HG03025 (cell line): ENCODE data around the gene OR9Q1.
"Not testable (repeated sequence)": the region's sequence is repeated elsewhere in the genome, so short reads cannot be mapped to it uniquely, and the experiment has no call there.

Experiments
- ATAC-seq: cut with Tn5 transposase; IDR thresholded peaks from one replicate; pipeline ENCODE4 v1.9.1; 2021; ENCODE audit warnings: mild to moderate bottlenecking, moderate library complexity; ENCODE audit not compliant: unreplicated experiment, low FRiP score

Gene OR9Q1

GRCh38 chr11:58125469-58125868 is 101.8 kb downstream of the OR9Q1 start, which contains the start of gene OR9I1:
Gene OR9I1 (minus strand): TSS chr11:58125530. CDS start chr11:58119444, 6,086 bp downstream.
- ATAC-seq = no peak

DNA sequence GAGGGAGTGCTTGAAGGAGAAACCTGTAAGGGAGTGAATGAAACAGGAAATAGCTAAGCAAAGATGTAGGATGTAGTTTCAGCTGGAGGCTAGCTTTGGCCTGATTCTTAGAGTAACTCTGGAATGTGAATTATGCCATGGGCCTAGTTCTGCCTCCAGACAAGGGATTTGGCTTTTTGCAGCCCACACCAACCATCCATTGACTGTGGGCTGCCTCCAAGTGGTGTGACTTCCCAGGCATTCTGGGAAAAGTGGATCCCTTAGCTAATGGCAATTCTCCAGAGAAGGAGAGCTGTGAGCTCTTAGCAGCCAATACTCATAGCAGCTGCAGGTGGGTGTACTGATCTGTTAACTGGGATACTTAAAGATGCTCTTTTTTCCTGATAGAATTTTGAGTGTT is 103.7 kb downstream of the OR9Q1 start:
- ATAC-seq = no peak

- no peak for ATAC-seq
Observed at GRCh38 chr11:58133309-58134076, 109.8 kb downstream of the OR9Q1 start.

DNA sequence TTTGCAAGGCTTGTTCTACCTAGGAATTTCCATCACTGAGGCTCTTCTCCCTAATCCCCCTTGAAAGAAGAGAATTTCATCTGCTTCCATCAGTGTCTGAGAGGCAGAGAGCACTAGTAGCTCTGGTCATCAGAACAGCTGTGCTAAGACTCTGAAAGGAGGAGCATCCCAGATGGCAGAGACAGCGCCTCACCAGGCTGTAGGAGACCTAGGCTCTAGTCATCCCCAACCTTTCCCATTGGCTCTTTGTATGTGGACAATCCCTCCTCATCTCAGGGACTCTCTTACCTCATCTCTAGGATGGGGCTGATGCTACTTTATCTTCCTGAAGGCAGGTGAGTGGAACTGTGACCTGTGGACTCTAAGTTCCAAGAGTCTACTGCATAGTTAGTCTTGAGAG is 110.5 kb downstream of the OR9Q1 start:
- ATAC-seq = no peak

DNA sequence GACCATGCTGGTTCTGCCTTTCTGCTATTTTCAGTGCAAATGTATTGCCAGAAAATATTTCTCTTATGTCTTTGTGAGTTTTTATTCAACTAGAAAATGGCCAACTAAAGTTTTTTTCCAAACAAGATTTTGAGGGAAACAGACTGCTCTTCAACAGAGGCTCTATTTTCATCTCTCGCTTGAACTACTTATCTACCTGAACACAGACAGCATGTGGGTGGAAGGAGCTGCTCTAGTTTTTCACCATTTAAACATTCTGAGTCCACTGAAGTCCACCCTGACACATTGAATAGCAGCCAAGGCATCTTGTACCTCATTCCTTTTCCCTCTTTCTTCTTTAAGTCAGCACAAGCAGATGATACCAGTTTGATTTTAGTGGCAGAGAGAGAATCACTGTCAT is 111.5 kb downstream of the OR9Q1 start:
- no peak for ATAC-seq

GRCh38 chr11:58142761-58143160 is 119.1 kb downstream of the OR9Q1 start:
- no peak for ATAC-seq

- ATAC-seq = no peak
Observed at GRCh38 chr11:58152781-58153180, 129.1 kb downstream of the OR9Q1 start.

GRCh38 chr11:58164389-58164788 is 140.7 kb downstream of the OR9Q1 start:
- no peak for ATAC-seq

- no peak for ATAC-seq
Observed at GRCh38 chr11:58164990-58165389, 141.3 kb downstream of the OR9Q1 start.

DNA sequence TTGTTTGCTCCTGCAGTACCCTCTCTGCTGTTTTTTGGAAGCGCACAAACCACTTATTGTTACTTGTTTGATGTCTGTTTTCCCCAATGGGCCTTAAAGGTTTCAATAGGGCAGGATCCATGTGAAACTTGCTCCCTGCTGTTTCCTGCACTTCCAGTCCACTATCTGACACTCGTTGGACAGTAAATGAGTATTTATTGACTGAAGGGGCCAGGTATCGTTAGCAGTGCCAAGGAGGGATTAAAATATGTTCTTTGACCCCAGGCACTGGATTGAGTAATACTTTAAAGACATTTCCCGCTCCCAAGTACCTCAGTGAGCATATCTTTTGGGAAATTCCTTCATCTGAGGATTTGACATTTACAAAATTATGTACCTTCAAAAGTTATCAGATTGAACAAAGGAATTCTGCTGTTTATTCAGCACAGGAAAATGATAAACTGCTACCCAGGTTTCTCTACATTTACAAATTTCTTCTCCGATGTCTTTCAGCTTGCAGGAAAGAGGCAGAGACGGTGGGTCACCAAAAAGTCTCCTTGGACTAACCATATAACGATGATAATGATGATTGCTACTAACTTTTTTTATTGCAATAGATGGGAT is 141.9 kb downstream of the OR9Q1 start:
- ATAC-seq = no peak

- no peak for ATAC-seq
Observed at GRCh38 chr11:58177409-58178054, 153.9 kb downstream of the OR9Q1 start.

DNA sequence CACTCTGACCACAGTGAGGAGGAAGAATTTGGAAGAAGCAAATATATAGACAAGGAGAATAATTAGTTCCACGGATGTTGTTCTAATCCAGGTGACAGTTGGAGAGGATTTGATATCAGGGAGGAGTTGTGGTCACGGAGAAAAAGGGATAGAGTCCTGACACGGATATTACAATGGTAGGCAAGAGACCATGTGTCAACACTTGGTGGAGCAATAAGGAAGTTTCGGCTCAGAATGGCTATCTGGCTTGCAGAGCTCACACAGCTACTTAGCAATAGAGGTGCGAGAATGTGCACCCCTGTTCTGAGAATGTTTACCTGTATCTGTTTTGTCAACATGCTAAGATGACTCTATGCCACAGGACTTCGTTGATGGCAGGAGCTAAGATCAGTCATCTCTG is 154.8 kb downstream of the OR9Q1 start:
- ATAC-seq = no peak

- no peak for ATAC-seq
Observed at GRCh38 chr11:58179648-58180047, 156.0 kb downstream of the OR9Q1 start.

- ATAC-seq = no peak
Observed at GRCh38 chr11:58186938-58187337, 163.3 kb downstream of the OR9Q1 start.

DNA sequence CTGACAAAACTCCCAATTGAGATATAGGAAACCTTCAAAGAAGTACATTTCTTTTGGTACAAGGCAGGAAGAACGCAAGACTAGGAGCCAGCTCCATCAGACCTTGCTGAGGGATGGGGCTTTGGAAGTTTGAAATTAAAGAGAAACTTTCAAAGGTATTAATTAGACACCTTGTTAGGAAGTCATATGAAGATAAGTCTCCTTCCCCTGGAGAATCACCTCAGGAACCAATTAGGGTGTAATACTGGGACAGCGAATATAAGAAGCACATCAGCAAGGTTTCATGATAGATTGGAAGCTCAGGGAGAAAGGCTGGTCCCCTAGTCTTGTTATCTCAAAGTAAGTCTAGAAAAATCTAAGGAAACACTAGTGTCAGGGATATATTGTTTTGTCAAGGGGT is 165.1 kb downstream of the OR9Q1 start, which contains the start of gene OR9Q2:
Gene OR9Q2, plus strand, starts transcription at position 301 of the 400 bp plus-strand sequence. CDS start 1,421 bp downstream, outside the sequence.
- ATAC-seq = no peak

DNA sequence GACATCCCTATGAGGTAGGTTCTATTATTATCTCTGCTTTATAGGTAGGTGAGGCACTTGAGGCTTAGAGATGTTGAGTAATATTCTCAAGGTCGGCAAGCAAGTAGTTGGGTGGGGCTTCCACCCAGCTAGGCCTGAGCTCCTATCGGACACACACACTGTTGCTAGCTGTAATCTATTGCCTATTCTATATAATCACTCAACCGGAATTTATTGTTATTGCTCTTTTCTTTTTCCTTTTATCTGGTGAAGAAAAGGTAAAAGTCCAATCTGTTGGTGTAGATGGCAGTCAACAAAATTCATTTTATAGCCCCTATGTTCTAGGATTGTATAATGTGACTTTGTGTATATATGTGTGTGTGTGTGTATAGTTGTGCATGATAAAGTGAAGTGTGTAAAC is 168.5 kb downstream of the OR9Q1 start:
- no peak for ATAC-seq

DNA sequence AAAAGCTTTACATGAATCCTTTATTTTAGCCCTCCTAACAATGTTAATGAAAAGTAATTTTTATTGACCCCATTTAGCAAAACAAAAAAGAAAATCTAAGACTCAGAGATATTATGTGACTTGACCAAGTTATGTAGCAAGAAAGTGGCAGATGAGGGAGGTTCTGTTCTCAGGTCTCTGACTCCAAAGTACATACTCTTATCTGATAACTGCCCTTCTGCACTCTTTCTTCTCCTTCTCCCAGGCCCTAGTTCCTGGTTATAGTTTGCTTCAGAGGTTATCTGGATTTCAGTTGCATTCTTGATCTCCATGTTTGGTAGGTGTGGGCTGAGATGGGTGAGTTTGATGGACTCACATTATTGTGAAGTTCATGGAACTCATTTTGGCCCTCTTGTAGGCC is 169.7 kb downstream of the OR9Q1 start:
- ATAC-seq = no peak

- ATAC-seq = no peak
Observed at GRCh38 chr11:58195939-58196338, 172.3 kb downstream of the OR9Q1 start.

DNA sequence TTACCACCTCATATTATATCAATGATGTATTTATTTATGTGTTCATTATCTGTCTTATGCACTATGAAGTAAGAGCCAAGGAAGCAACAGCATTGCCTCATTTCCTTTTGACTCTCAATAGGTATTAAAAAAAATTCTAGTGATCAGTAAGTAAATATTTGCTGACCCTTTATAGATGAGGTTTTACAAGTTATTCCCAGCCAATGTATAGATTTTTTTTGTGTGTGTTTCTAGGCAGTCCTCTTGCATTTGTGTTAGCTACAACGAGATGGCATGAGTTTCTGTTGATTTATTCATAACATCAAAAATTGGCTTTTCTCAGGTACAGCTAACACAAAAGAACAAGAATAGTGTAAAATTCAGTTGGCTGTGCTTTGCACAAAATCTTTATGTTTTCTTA is 175.6 kb downstream of the OR9Q1 start:
- no peak for ATAC-seq

GRCh38 chr11:58204042-58204441 is 180.4 kb downstream of the OR9Q1 start, which contains the start of gene OR1S2:
Gene OR1S2 (minus strand): TSS chr11:58204142. CDS start chr11:58204142, 0 bp downstream.
- no peak for ATAC-seq

GRCh38 chr11:58212420-58212819 is 188.7 kb downstream of the OR9Q1 start, which contains the start of gene OR1S1:
Gene OR1S1 (plus strand): TSS chr11:58212720.
- not testable (repeated sequence) for ATAC-seq
